Activated CD4-positive, alpha-beta memory T cell treated with anti-CD3 and anti-CD28 coated beads for 36 hours (primary cell): Measurements from ENCODE around the gene EREG. TPM values are rescaled to one million over a fixed set of nuclear protein-coding genes. Genes with fewer than 3 reads are reported as not detected.
A peak's percentile ranks its signal among the peaks of the same experiment; 100 is the strongest.

Source experiments
- CTCF ChIA-PET: fragments of 350-600 bp; sonication (Branson Sonifier 250); formaldehyde crosslinking; loops from one replicate; lab custom pipeline; 2021; ENCODE audit warnings: antibody characterized with exemption, inconsistent platforms; lab: Charles Lee
- POLR2A ChIA-PET: fragments of 350-600 bp; sonication (Branson Sonifier 250); formaldehyde crosslinking; loops from one replicate; lab custom pipeline; 2021; ENCODE audit warnings: antibody characterized with exemption; lab: Charles Lee
- DNase-seq: peaks from one replicate; pipeline ENCODE4 v3.0.0-alpha.2; 2020
- H3K27ac Mint-ChIP-seq: one replicate; pipeline ENCODE4 v1.8.0; 2021; ENCODE audit warnings: mixed read lengths
- H3K27me3 Mint-ChIP-seq: one replicate; pipeline ENCODE4 v1.8.0; 2021; ENCODE audit warnings: mixed read lengths
- H3K36me3 Mint-ChIP-seq: one replicate; pipeline ENCODE4 v1.8.0; 2021; ENCODE audit warnings: mixed read lengths
- H3K4me1 Mint-ChIP-seq: one replicate; pipeline ENCODE4 v1.8.0; 2021; ENCODE audit warnings: low read depth, mixed read lengths
- H3K4me3 Mint-ChIP-seq: one replicate; pipeline ENCODE4 v1.8.0; 2021; ENCODE audit warnings: mild to moderate bottlenecking, mixed read lengths
- H3K9me3 Mint-ChIP-seq: one replicate; pipeline ENCODE4 v1.8.0; 2021; ENCODE audit warnings: mixed read lengths
- intact Hi-C: fragments of 100-400 bp; cut with micrococcal nuclease; formaldehyde crosslinking; loops from one replicate; pipeline ENCODE4 v1.15.1; 2023
- total RNA-seq, 2 experiments: library from RNA; stranded (reverse); gene quantifications; one replicate each; pipeline ENCODE4 v1.2.3, GENCODE V29; 2021

EREG gene
- total RNA-seq, 2 experiments from 2014 or later = not detected

DNA sequence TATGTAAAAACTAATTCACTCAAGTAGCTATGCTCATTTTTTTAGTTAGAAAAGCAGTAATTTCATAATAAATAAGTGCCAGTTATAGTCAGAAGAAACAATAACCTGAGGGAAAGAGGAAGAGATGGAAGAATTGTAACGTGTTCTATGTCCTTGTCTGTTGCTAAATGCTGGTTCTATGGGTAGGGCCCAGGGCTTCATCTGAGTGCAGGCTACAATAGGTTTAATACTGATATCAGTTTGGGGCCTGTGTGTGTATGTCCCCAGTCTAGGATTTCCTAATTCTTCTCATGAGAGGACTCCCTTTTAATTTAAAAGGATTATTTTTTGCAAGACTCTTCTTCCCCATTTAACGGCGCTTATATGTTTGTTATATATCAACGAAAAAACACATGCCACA, 3.3 kb upstream of the EREG start:
- CTCF ChIA-PET = no interaction called here
- intact Hi-C loops = no loop called here
- H3K4me3 Mint-ChIP-seq = no peak overlapping the region
- peaks cover 30% of the 10 kb centered on the region for H3K27me3 Mint-ChIP-seq
- H3K9me3 Mint-ChIP-seq = no peaks in the 10 kb centered on the region
- H3K36me3 Mint-ChIP-seq = no peaks in the 10 kb centered on the region
- DNase-seq = no peak
- H3K4me1 Mint-ChIP-seq = peaks cover 10% of the 10 kb centered on the region
- no peak overlapping the region for H3K27ac Mint-ChIP-seq
- POLR2A ChIA-PET = no interaction called here

DNA sequence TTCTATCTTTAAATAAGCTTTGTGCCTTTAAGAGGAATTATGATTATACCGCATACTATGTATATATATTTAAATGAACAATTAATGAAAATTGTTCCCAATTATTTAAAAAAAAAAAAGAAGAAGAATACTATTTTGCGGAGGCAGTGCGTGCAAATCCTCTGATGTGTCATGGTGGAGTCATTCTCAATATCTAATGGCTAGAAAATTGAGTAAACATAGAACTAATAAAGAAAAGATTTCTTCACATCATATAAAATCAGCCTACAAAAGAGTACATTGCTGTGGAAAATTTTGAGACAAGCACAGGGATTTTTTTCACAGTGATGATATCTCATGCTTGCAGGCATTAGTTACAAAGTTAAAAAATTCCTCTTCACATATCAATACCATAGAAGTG, 2.6 kb upstream of the EREG start:
- peaks cover 10% of the 10 kb centered on the region for H3K4me1 Mint-ChIP-seq
- H3K4me3 Mint-ChIP-seq = no peak overlapping the region
- ChIA-PET CTCF (no interaction called here), POLR2A (no interaction called here)
- peaks cover 33% of the 10 kb centered on the region for H3K27me3 Mint-ChIP-seq
- no peaks in the 10 kb centered on the region for H3K36me3 Mint-ChIP-seq
- DNase-seq = no peak
- no peaks in the 10 kb centered on the region for H3K9me3 Mint-ChIP-seq
- no peak overlapping the region for H3K27ac Mint-ChIP-seq
- intact Hi-C loops = no loop called here

DNA sequence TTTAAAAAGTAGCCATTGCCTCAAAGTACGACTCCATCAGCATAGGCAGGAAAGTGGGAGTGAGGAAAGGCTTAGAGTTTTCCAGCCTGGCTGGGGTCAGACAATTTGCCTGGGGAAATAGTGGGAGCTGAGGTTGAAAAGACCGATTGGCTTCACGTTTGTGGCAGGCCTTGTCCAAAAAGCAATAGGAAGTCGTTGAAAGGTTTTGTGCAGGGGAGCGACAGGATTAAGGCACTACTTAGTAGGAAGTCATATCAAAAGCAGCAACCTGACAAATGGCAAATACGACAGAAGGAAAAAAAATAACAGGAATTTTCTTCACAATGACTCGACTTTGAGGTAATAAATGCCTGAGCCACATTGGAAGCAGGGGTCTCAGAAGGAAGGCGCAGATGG, 691 bp upstream of the EREG start:
- intact Hi-C loops = no loop called here
- H3K4me3 Mint-ChIP-seq = no peak overlapping the region
- no peaks in the 10 kb centered on the region for H3K36me3 Mint-ChIP-seq
- no peak overlapping the region for H3K27ac Mint-ChIP-seq
- DNase-seq = no peak
- H3K4me1 Mint-ChIP-seq = peaks cover 10% of the 10 kb centered on the region
- CTCF ChIA-PET = no interaction called here
- POLR2A ChIA-PET = no interaction called here
- no peaks in the 10 kb centered on the region for H3K9me3 Mint-ChIP-seq
- H3K27me3 Mint-ChIP-seq = peaks cover 40% of the 10 kb centered on the region

DNA sequence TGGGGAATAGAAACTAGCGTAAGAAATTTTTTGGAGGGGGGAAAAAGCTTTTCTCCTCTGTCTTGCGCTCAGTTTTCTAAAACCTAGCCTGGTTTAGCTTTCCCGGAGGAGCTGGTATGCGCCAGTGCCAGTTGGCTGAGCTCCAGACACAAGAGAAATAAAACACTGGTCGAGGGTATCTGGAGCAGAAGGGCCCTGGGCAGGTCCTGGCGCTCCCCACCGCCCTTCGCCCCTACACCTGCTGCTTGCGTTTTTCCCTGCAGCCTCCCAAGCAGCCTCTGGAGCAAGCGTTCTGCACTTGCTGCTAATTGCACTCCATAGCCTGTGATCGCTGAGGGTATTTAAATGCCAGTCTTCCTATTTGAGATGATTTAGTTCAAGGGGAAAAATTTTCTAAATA, 816 bp downstream of the EREG start:
- no peak for DNase-seq
- Mint-ChIP-seq H3K36me3 (no peaks in the 10 kb centered on the region), H3K9me3 (no peaks in the 10 kb centered on the region), H3K27me3 (peaks cover 37% of the 10 kb centered on the region), H3K4me3 (no peak overlapping the region), H3K4me1 (peaks cover 10% of the 10 kb centered on the region), H3K27ac (no peak overlapping the region)
- intact Hi-C loops = no loop called here
- POLR2A ChIA-PET = no interaction called here
- CTCF ChIA-PET = interaction anchor here (1.0 kb wide), 1 partner anchor 310 kb away, joined by 5 read pairs; no protein-coding TSS in a partner anchor

DNA sequence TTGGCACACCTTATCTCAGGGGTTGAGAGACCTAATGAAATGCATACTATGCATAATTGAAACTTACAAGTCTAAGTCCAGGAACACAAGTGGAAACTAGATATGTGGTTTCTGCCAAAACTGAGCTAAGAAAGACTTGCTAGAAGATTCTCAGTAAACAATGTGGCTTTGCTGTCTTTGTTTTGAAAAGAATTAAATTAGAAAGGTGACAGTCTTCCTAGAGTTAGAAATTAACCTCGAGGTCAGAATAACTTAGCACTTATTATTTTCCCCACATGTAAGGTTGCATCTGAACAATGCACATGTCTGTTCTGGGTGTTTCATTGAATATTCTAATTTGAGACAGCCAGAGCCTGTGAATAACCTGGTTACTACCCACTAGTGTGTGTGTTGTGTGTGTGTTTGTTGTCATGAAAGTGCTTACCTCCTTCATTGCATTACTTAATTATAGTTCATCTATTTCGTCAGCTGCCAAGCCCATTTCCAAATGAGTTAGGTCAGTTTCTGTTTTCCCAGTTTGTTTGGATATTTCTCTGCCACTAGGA, 1.5 kb downstream of the EREG start:
- ChIA-PET CTCF (interaction anchor here (1.0 kb wide), 1 partner anchor 309 kb away, joined by 5 read pairs; no protein-coding TSS in a partner anchor), POLR2A (no interaction called here)
- Mint-ChIP-seq H3K36me3 (no peaks in the 10 kb centered on the region), H3K27me3 (peaks cover 37% of the 10 kb centered on the region), H3K27ac (no peak overlapping the region), H3K9me3 (no peaks in the 10 kb centered on the region), H3K4me3 (no peak overlapping the region), H3K4me1 (peaks cover 10% of the 10 kb centered on the region)
- no peak for DNase-seq
- intact Hi-C loops = no loop called here

DNA sequence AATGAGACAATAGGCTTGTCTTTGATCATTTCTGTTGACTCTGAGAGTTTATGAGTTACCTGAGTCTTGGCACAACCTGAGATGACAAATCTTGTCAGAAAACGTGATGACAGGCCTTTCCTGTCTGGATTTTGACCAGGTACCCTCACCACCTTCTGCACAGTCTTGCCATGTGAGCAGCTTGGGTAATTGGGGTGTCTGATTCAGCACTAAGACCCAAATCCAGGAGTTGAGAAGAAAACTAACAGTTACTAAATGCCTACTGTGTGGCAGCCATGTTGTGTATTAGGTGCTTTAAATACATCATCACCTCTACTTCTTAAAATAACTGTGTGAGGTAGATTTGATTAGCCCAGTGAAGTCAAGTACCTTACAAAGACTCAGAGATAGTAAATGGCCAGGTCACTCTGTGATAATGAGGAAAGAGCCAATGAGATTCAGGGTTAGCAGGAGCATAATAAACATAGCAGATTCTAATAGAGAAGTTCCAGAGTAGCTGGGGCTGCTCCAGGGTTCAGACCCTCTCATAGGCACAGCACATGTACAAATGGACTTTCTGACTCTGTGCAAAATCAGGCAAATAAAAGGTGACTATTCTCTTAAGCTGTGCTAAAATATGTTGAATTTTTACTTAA, 2.8 kb downstream of the EREG start:
- Mint-ChIP-seq H3K27me3 (peaks cover 34% of the 10 kb centered on the region), H3K36me3 (no peaks in the 10 kb centered on the region), H3K9me3 (no peaks in the 10 kb centered on the region), H3K27ac (no peak overlapping the region), H3K4me1 (peaks cover 10% of the 10 kb centered on the region), H3K4me3 (no peak overlapping the region)
- POLR2A ChIA-PET = no interaction called here
- intact Hi-C loops = no loop called here
- no peak for DNase-seq
- CTCF ChIA-PET = no interaction called here

DNA sequence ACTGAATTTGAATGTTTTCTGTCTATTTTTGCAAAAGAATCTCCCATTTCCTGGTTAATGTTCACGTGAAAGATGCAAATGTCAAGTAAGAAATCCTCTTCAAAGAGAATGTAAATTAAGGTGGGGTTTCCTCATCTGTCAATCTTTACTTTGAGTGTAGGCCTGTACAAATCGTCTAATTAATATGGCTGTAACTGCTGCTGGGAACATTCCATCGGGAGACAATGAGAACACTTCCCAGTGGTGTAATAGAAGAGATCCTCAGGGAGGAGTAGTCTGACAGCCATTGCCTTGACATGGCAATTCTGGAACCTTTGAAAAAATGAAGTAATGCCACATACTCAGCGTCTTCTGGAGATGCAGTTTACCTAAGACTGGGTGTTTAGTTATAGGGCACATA, 3.7 kb downstream of the EREG start:
- Mint-ChIP-seq H3K36me3 (no peaks in the 10 kb centered on the region), H3K4me1 (peaks cover 10% of the 10 kb centered on the region), H3K27me3 (peaks cover 30% of the 10 kb centered on the region), H3K9me3 (no peaks in the 10 kb centered on the region), H3K4me3 (no peak overlapping the region), H3K27ac (no peak overlapping the region)
- no peak for DNase-seq
- CTCF ChIA-PET = no interaction called here
- intact Hi-C loops = no loop called here
- POLR2A ChIA-PET = no interaction called here

DNA sequence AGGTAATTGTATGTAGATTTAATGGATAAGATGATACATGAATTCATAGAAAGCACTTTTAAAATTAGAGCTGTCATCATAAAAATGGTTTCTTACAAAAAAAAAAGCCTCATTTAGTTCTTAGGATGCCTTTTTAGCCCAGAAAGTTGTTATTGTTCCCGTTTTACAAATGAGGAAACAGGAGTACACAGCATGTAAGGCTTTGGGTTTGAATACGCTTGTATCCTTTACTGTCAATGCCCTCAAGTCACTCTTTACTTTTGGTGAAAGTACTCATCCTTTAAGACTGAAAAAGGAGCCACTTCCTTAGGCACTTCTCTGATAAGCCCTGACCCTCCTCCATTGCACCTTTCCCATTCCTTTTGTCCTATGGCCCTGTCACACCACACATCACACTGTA, 4.9 kb downstream of the EREG start:
- POLR2A ChIA-PET = no interaction called here
- H3K36me3 Mint-ChIP-seq = no peaks in the 10 kb centered on the region
- H3K9me3 Mint-ChIP-seq = no peaks in the 10 kb centered on the region
- H3K4me3 Mint-ChIP-seq = no peak overlapping the region
- CTCF ChIA-PET = interaction anchor here (0.6 to 1.2 kb wide), 5 partner anchors 142 to 306 kb away, joined by 3 to 7 read pairs (median 3); no protein-coding TSS in a partner anchor
- peaks cover 22% of the 10 kb centered on the region for H3K27me3 Mint-ChIP-seq
- H3K27ac Mint-ChIP-seq = no peak overlapping the region
- peaks cover 7% of the 10 kb centered on the region for H3K4me1 Mint-ChIP-seq
- no peak for DNase-seq
- intact Hi-C loops = loop anchor here (2.0 kb wide), 1 partner anchor 75 kb away; the partner anchor contains the start of gene AREG

DNA sequence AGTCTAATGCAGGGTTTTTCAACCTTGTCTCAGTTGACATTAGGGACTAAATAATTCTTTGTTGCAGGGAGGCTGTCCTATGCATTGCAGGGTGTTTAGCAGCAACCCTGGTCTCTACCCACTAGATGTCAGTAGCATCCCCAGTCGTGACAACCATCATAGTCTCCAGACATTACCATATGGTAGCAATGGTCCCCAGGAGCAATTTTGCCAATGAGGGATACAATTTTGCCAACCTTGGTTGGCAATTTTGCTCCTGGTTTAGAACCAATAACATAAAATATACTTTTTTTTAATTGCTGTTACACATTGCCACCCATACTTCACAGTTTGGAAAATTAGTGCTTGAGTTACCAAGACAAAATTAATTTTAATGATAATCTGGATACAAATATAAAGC, 6.0 kb downstream of the EREG start:
- H3K4me1 Mint-ChIP-seq = peaks cover 3% of the 10 kb centered on the region
- no peaks in the 10 kb centered on the region for H3K36me3 Mint-ChIP-seq
- no peaks in the 10 kb centered on the region for H3K9me3 Mint-ChIP-seq
- H3K27me3 Mint-ChIP-seq = peaks cover 18% of the 10 kb centered on the region
- intact Hi-C loops = loop anchor here (1.0 to 2.0 kb wide), 3 partner anchors 74 to 304 kb away; partner anchors contain the start of gene AREG
- CTCF ChIA-PET = interaction anchor here (0.6 to 2.3 kb wide), 10 partner anchors 11 to 305 kb away, joined by 3 to 9 read pairs (median 3); partner anchors contain the start of gene AREG
- peak; percentile 36 for DNase-seq
- POLR2A ChIA-PET = no interaction called here
- H3K27ac Mint-ChIP-seq = no peak overlapping the region
- no peak overlapping the region for H3K4me3 Mint-ChIP-seq

DNA sequence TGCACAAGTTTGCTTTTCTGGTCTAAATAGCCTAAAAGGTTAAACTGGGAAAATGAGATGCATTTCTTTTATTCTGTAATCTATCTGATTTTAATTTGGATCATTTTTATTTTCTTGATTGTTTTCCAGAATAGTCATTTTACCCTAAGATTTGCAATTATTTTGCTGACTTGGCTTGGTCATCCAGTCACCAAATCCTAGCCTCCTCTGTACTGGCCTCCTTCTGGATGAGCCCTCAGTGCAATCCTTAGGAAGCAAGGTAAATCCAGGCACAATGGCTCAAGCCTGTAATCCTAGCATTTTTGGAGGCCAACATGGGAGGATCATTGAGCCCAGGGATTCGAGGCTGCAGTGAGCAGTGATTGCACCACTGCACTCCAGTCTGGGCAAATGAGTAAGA, 9.2 kb downstream of the EREG start:
- ChIA-PET CTCF (no interaction called here), POLR2A (no interaction called here)
- DNase-seq = no peak
- Mint-ChIP-seq H3K9me3 (no peaks in the 10 kb centered on the region), H3K27ac (no peak overlapping the region), H3K4me3 (no peak overlapping the region), H3K27me3 (peaks cover 5% of the 10 kb centered on the region), H3K4me1 (peaks cover 3% of the 10 kb centered on the region), H3K36me3 (no peaks in the 10 kb centered on the region)
- intact Hi-C loops = no loop called here

DNA sequence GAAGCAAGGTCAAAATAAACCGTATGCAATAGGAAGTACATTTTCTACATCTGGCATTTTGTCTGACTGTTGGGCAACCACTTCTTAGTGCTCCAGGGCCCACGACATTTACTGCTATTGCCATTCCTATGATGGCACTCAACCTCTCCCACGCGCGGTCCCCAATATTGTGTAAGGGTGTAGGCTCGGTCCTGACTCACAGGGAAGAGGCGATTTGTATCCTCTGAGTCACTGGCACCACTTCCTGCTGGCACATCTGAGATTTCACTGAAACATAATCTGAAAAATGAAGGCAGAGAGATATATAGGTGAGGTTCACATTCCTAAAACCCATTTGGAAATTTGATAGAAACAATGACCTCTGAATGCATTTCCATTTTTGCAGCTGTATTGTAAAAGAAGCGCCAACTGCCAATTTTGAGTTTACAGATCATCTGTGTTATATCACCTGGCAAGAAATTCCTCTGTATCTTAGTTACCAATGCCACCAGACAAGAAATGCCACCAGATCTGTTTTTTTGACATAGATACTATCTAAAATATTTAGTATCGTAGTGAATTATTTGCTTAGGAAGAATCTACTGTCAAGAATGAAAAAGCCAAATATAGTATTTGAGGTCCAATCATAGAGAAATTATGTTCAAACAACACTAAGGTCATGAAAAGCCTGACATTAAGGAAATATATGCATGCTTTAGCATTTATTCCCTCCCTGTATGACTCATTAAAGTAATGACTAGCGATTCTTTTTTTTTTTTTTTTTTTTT, 9.8 kb downstream of the EREG start:
- CTCF ChIA-PET = no interaction called here
- H3K36me3 Mint-ChIP-seq = no peaks in the 10 kb centered on the region
- H3K27me3 Mint-ChIP-seq = peaks cover 5% of the 10 kb centered on the region
- peak; percentile 16 for DNase-seq
- H3K27ac Mint-ChIP-seq = no peak overlapping the region
- no peak overlapping the region for H3K4me3 Mint-ChIP-seq
- intact Hi-C loops = no loop called here
- POLR2A ChIA-PET = no interaction called here
- H3K4me1 Mint-ChIP-seq = peaks cover 3% of the 10 kb centered on the region
- no peaks in the 10 kb centered on the region for H3K9me3 Mint-ChIP-seq

DNA sequence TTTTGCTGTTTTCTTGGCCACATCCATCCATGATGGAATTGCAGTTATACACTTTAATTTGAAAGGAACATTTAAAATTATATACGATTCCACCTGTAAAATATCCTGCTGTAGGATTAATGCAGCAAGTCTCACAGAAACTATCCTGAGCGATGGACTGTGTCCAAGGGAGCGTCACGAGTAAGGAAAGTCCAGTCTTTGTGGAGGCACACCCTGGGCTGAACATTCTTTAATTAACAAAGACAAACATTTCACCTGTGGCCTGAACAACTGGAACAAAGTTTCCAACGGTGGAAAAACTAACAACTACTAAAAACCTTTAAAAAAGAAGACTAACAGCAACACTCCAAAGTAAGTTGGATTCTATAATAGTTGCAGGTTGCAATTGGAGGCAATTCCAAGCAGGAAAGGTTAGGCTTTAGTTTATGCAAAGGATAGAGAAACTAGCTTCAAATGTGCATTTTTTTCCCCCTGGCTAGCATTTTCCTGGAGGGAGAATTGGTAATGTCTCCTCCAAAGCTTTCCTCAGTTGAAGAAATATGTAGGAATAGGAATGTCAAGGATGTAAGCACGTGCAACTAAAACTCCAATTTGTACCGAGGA, 11.0 kb downstream of the EREG start:
- CTCF ChIA-PET = interaction anchor here (0.8 to 4.4 kb wide), 7 partner anchors 157 to 311 kb away, joined by 3 to 30 read pairs (median 3); no protein-coding TSS in a partner anchor
- no peaks in the 10 kb centered on the region for H3K36me3 Mint-ChIP-seq
- DNase-seq = no peak
- no peaks in the 10 kb centered on the region for H3K9me3 Mint-ChIP-seq
- intact Hi-C loops = no loop called here
- no peak overlapping the region for H3K4me3 Mint-ChIP-seq
- H3K4me1 Mint-ChIP-seq = peaks cover 3% of the 10 kb centered on the region
- peaks cover 5% of the 10 kb centered on the region for H3K27me3 Mint-ChIP-seq
- POLR2A ChIA-PET = no interaction called here
- H3K27ac Mint-ChIP-seq = no peak overlapping the region
